ENCODE data around the gene DIS3L2. TPM values are rescaled to one million over a fixed set of nuclear protein-coding genes. Genes with fewer than 3 reads are reported as not detected.

DIS3L2 gene
- total RNA-seq, 3 donors from 2014 or later (not counting 1 experiment from before 2014, with no cell fraction given): 56.4 to 63.6 (median 59.4) TPM

DNA sequence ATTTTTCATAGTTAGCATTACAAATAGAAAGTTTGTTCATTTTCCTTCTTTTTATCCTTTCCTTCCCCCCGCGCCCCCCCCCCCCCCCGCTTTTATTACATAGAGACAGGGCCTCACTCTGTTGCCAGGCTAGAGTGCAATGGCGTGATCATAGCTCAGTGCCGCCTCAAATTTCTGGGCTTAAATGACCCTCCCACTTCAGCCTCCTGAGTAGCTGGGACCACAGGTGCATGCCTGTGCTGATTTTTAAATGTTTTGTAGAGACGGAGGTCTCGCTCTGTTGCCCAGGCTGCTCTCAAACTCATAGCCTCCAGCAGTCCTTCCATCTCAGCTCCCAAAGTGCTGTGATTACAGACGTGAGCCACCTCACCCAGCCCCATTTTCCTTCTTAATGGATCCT lies 325.8 kb downstream of the DIS3L2 start:
- TF ChIP-seq, protein P1, sequence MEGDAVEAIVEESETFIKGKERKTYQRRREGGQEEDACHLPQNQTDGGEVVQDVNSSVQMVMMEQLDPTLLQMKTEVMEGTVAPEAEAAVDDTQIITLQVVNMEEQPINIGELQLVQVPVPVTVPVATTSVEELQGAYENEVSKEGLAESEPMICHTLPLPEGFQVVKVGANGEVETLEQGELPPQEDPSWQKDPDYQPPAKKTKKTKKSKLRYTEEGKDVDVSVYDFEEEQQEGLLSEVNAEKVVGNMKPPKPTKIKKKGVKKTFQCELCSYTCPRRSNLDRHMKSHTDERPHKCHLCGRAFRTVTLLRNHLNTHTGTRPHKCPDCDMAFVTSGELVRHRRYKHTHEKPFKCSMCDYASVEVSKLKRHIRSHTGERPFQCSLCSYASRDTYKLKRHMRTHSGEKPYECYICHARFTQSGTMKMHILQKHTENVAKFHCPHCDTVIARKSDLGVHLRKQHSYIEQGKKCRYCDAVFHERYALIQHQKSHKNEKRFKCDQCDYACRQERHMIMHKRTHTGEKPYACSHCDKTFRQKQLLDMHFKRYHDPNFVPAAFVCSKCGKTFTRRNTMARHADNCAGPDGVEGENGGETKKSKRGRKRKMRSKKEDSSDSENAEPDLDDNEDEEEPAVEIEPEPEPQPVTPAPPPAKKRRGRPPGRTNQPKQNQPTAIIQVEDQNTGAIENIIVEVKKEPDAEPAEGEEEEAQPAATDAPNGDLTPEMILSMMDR (IDR thresholded peaks at IDR 0.05): no peak
- Mint-ChIP-seq H3K4me3 (no peak overlapping the region), H3K4me1 (peaks cover 18 to 28% of the 10 kb centered on the region in 2 donors), H3K27me3 (ENCODE audit: low read depth in 2 of 2) (no peaks in the 10 kb centered on the region), H3K36me3 (no peaks in the 10 kb centered on the region), H3K9me3 (no peaks in the 10 kb centered on the region), H3K27ac (no peak overlapping the region)
- no peaks in the 10 kb centered on the region for H3K36me3 ChIP-seq (ENCODE audit: control insufficient read depth, insufficient read depth, low read length)
- H3K4me1 ChIP-seq (ENCODE audit: control insufficient read depth, insufficient read depth, low read length): peaks cover 6% of the 10 kb centered on the region
- H3K27me3 ChIP-seq (ENCODE audit: control insufficient read depth, insufficient read depth, low read length): no peaks in the 10 kb centered on the region
- no peak overlapping the region for H3K4me3 ChIP-seq (ENCODE audit: low read length)
- ATAC-seq (no peak), DNase-seq (no peak)
- H3K27ac ChIP-seq (ENCODE audit: low read length): no peak overlapping the region
- no peaks in the 10 kb centered on the region for H3K9me3 ChIP-seq (ENCODE audit: control insufficient read depth, insufficient read depth, low read length)
- intact Hi-C loops (cut with micrococcal nuclease): no loop called here
- WGBS (ENCODE audit: insufficient coverage): 98% methylated on average over 5 of the region's 8 CpGs

DNA sequence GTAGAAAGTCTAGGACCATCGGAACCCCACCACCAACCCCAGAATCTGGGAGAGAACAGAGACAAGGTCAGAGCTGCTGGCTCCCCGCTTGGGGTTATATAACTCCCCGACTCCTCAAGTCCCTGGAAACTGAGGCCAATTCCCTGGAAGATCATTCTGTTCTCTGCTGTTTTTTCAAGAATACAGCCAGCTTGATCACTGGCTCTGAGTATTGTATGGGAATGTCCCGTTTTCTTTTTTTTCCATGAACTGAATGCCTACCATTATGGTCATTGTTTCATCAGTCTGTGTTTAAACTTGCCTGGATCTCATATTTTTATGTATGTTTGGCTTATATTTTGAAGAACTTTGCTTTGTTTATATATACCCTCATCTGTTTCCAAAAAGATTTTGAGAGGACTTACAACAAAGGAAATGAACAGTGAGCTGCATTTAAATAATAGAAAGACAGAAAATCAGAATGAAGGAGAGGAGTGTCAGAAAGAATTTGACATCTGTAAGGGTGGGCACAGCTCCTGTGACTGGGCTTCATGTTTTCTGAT lies 327.0 kb downstream of the DIS3L2 start:
- DNase-seq: no peak
- no peak for ATAC-seq
- no peak overlapping the region for H3K4me3 ChIP-seq (ENCODE audit: low read length)
- Mint-ChIP-seq H3K27ac (no peak overlapping the region), H3K27me3 (ENCODE audit: low read depth in 2 of 2) (no peaks in the 10 kb centered on the region), H3K9me3 (no peaks in the 10 kb centered on the region), H3K36me3 (no peaks in the 10 kb centered on the region), H3K4me1 (peaks cover 30% of the 10 kb centered on the region in 2 donors), H3K4me3 (no peak overlapping the region)
- no peaks in the 10 kb centered on the region for H3K36me3 ChIP-seq (ENCODE audit: control insufficient read depth, insufficient read depth, low read length)
- H3K27me3 ChIP-seq (ENCODE audit: control insufficient read depth, insufficient read depth, low read length): no peaks in the 10 kb centered on the region
- no peak overlapping the region for H3K27ac ChIP-seq (ENCODE audit: low read length)
- WGBS (ENCODE audit: insufficient coverage): 94% methylated on average over 4 of the region's 4 CpGs
- TF ChIP-seq, protein P1 (IDR thresholded peaks at IDR 0.05): no peak
- intact Hi-C loops (cut with micrococcal nuclease): no loop called here
- peaks cover 18% of the 10 kb centered on the region for H3K4me1 ChIP-seq (ENCODE audit: control insufficient read depth, insufficient read depth, low read length)
- no peaks in the 10 kb centered on the region for H3K9me3 ChIP-seq (ENCODE audit: control insufficient read depth, insufficient read depth, low read length)

DNA sequence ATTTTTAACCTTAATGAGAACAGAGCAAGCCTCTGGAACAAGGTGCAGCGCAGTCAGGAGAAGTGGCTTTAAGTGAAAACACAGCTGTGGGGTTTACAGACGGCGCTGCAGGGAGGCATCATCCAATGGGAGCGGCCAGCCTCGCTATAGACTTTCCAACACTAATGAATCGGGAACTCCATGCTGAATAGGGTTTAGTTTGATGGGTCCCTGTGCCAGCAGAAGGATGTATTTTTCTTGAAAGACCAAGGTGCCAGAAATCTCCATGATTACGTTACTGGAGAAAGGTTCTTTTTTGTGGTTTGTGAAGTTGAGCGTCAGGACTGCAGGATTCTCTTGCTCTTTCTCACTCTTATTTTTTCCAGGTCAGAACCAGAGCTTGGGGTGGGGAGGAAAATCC lies 329.2 kb downstream of the DIS3L2 start:
- no peaks in the 10 kb centered on the region for H3K27me3 Mint-ChIP-seq (ENCODE audit: low read depth in 2 of 2)
- H3K9me3 Mint-ChIP-seq: no peaks in the 10 kb centered on the region
- Histone ChIP-seq H3K27me3 (ENCODE audit: control insufficient read depth, insufficient read depth, low read length) (no peaks in the 10 kb centered on the region), H3K4me3 (ENCODE audit: low read length) (no peak overlapping the region), H3K4me1 (ENCODE audit: control insufficient read depth, insufficient read depth, low read length) (peaks cover 14% of the 10 kb centered on the region), H3K36me3 (ENCODE audit: control insufficient read depth, insufficient read depth, low read length) (no peaks in the 10 kb centered on the region), H3K27ac (ENCODE audit: low read length) (no peak overlapping the region), H3K9me3 (ENCODE audit: control insufficient read depth, insufficient read depth, low read length) (no peaks in the 10 kb centered on the region)
- TF ChIP-seq, protein P1 (IDR thresholded peaks at IDR 0.05): no peak
- H3K27ac Mint-ChIP-seq: no peak overlapping the region
- DNase-seq: no peak
- no peak for ATAC-seq
- WGBS (ENCODE audit: insufficient coverage): over 99% methylated on average over 7 of the region's 8 CpGs
- no peak overlapping the region for H3K4me3 Mint-ChIP-seq
- intact Hi-C loops (cut with micrococcal nuclease): loop anchor here (5.0 kb wide), 1 partner anchor 37 kb away; no protein-coding TSS in a partner anchor
- peaks cover 15% of the 10 kb centered on the region in 2 donors for H3K4me1 Mint-ChIP-seq
- H3K36me3 Mint-ChIP-seq: no peaks in the 10 kb centered on the region

DNA sequence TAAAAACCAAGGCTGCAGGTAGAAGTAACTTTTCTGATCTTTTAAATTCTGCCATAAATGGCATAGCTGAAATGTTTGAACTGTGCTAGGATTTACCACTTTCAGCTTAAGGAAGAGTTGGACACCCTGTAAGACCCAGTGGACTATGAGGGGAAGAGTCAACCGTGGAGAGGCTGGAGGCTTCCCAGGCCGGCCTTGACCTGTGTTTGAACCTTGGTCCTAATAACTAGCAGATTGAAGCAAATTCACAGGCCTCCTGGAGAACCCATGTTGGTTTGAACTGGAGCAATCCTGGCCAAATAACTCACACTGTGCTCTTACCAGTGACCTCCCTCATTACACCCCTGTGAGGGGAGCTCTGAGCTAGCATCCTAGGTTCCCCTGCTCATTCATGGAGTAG lies 329.8 kb downstream of the DIS3L2 start:
- DNase-seq (no peak), ATAC-seq (no peak)
- WGBS (ENCODE audit: insufficient coverage): 94% methylated on average over 2 of the region's 2 CpGs
- H3K9me3 Mint-ChIP-seq: no peaks in the 10 kb centered on the region
- Histone ChIP-seq H3K27me3 (ENCODE audit: control insufficient read depth, insufficient read depth, low read length) (no peaks in the 10 kb centered on the region), H3K36me3 (ENCODE audit: control insufficient read depth, insufficient read depth, low read length) (no peaks in the 10 kb centered on the region), H3K4me1 (ENCODE audit: control insufficient read depth, insufficient read depth, low read length) (peaks cover 14% of the 10 kb centered on the region), H3K27ac (ENCODE audit: low read length) (no peak overlapping the region), H3K4me3 (ENCODE audit: low read length) (no peak overlapping the region), H3K9me3 (ENCODE audit: control insufficient read depth, insufficient read depth, low read length) (no peaks in the 10 kb centered on the region)
- H3K27me3 Mint-ChIP-seq (ENCODE audit: low read depth in 2 of 2): no peaks in the 10 kb centered on the region
- TF ChIP-seq, protein P1 (IDR thresholded peaks at IDR 0.05): no peak
- no peak overlapping the region for H3K4me3 Mint-ChIP-seq
- no peak overlapping the region for H3K27ac Mint-ChIP-seq
- peaks cover 15% of the 10 kb centered on the region in 2 donors for H3K4me1 Mint-ChIP-seq
- intact Hi-C loops (cut with micrococcal nuclease): loop anchor here (5.0 kb wide), 1 partner anchor 36 kb away; no protein-coding TSS in a partner anchor
- H3K36me3 Mint-ChIP-seq: no peaks in the 10 kb centered on the region
